ENCODE data around the gene PAPOLG. TPM values are rescaled to one million over a fixed set of nuclear protein-coding genes. Genes with fewer than 3 reads are reported as not detected.

Gene PAPOLG
- total and polyA plus RNA-seq, 4 donors: 4.0 to 20.0 (median 8.5) TPM

GRCh38 chr2:60793169-60793568, 37.1 kb downstream of the PAPOLG start:
- Histone ChIP-seq H3K27ac (ENCODE audit: low read depth in 1 of 2, low read length in 2 of 2) (no peak overlapping the region), H3K36me3 (ENCODE audit: control insufficient read depth in 1 of 2, insufficient read depth in 2 of 2, low read length in 1 of 2) (peaks cover 0 to 5% of the 10 kb centered on the region in 2 donors), H3K9me3 (ENCODE audit: control insufficient read depth, low read length) (no peaks in the 10 kb centered on the region), H3K4me1 (ENCODE audit: control insufficient read depth in 1 of 2, insufficient read depth in 2 of 2, low read length in 2 of 2) (no peaks in the 10 kb centered on the region), H3K27me3 (ENCODE audit: control insufficient read depth in 1 of 2, insufficient read depth in 2 of 2, low read length in 1 of 2) (no peaks in the 10 kb centered on the region), H3K4me3 (ENCODE audit: low read length in 2 of 2) (no peak overlapping the region)
- ATAC-seq (ENCODE audit: low FRiP score) (no peak), DNase-seq (no peak)
- WGBS, 2 donors: 96 to 100% methylated on average over 2 of the region's 2 CpGs
- intact Hi-C loops (cut with DNase I): no loop called here

DNA sequence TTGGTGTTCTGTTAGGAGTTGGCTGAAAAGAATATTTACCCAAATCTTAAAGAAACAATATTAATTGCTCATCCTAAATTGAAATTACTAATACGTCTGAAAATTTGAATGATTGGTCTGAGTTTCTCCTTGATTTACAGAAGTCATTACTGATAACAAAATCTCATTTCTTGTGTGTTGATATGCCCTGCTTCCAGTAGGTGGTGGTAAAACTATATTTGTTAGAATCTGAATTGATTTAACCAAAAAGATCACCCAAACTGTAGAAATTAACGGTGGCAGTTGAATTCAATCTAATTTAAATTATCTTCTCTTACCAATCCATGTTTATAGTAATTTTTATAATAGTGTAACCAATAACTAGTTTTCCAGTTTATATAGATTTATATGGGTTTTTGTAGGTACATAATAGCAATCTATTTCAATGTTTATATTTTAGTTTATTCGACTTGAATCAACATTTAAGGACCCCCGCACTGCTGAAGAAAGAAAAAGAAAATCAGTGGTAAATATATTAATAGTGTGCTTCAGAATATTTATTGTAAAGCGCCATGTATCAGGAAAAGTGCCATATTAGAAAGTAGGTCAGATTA, 38.3 kb downstream of the PAPOLG start:
- Histone ChIP-seq H3K4me1 (ENCODE audit: control insufficient read depth in 1 of 2, insufficient read depth in 2 of 2, low read length in 2 of 2) (no peaks in the 10 kb centered on the region), H3K27ac (ENCODE audit: low read depth in 1 of 2, low read length in 2 of 2) (no peak overlapping the region), H3K36me3 (ENCODE audit: control insufficient read depth in 1 of 2, insufficient read depth in 2 of 2, low read length in 1 of 2) (peaks cover 0 to 5% of the 10 kb centered on the region in 2 donors), H3K27me3 (ENCODE audit: control insufficient read depth in 1 of 2, insufficient read depth in 2 of 2, low read length in 1 of 2) (no peaks in the 10 kb centered on the region), H3K4me3 (ENCODE audit: low read length in 2 of 2) (no peak overlapping the region), H3K9me3 (ENCODE audit: control insufficient read depth, low read length) (no peaks in the 10 kb centered on the region)
- no peak for DNase-seq
- 67 to 69% methylated on average over 5 of the region's 5 CpGs for WGBS, 2 donors
- no peak for ATAC-seq (ENCODE audit: low FRiP score)
- intact Hi-C loops (cut with DNase I): no loop called here

GRCh38 chr2:60796573-60797509, 40.8 kb downstream of the PAPOLG start:
- Histone ChIP-seq H3K9me3 (ENCODE audit: control insufficient read depth, low read length) (no peaks in the 10 kb centered on the region), H3K4me1 (ENCODE audit: control insufficient read depth in 1 of 2, insufficient read depth in 2 of 2, low read length in 2 of 2) (no peaks in the 10 kb centered on the region), H3K36me3 (ENCODE audit: control insufficient read depth in 1 of 2, insufficient read depth in 2 of 2, low read length in 1 of 2) (peaks cover 0 to 5% of the 10 kb centered on the region in 2 donors), H3K4me3 (ENCODE audit: low read length in 2 of 2) (no peak overlapping the region), H3K27ac (ENCODE audit: low read depth in 1 of 2, low read length in 2 of 2) (no peak overlapping the region), H3K27me3 (ENCODE audit: control insufficient read depth in 1 of 2, insufficient read depth in 2 of 2, low read length in 1 of 2) (no peaks in the 10 kb centered on the region)
- ATAC-seq (ENCODE audit: low FRiP score): no peak
- 80 to 85% methylated on average over 6 of the region's 6 CpGs for WGBS, 2 donors
- intact Hi-C loops (cut with DNase I): no loop called here
- DNase-seq: no peak

- Histone ChIP-seq H3K36me3 (ENCODE audit: control insufficient read depth in 1 of 2, insufficient read depth in 2 of 2, low read length in 1 of 2) (peaks cover 0 to 2% of the 10 kb centered on the region in 2 donors), H3K4me3 (ENCODE audit: low read length in 2 of 2) (no peak overlapping the region), H3K27me3 (ENCODE audit: control insufficient read depth in 1 of 2, insufficient read depth in 2 of 2, low read length in 1 of 2) (no peaks in the 10 kb centered on the region), H3K27ac (ENCODE audit: low read depth in 1 of 2, low read length in 2 of 2) (no peak overlapping the region), H3K9me3 (ENCODE audit: control insufficient read depth, low read length) (no peaks in the 10 kb centered on the region), H3K4me1 (ENCODE audit: control insufficient read depth in 1 of 2, insufficient read depth in 2 of 2, low read length in 2 of 2) (no peaks in the 10 kb centered on the region)
- ATAC-seq (ENCODE audit: low FRiP score): no peak
- intact Hi-C loops (cut with DNase I): no loop called here
- WGBS, 2 donors: 92 to 94% methylated on average over 18 of the region's 18 CpGs
- peak in 1 of 2 donors; percentile 57 for DNase-seq
Measured at GRCh38 chr2:60804473-60804872, 48.4 kb downstream of the PAPOLG start.

DNA sequence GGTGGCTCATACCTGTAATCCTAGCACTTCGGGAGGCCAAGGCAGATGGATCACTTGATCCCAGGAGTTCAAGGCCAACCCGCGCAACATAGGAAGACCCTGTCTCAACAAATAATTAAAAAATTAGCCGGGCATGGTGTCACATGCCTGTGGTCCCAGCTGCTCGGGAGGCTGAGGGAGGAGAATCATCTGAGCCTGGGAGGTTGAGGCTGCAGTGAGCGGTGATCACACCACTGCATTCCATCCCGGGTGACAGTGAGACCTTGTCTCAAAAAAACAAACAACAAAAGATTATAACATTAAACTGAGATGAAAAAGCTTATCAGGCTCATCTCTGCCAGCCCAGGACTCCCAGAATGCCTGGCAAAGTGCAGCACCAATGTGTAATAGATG, 50.5 kb downstream of the PAPOLG start:
- H3K4me3 ChIP-seq (ENCODE audit: low read length in 2 of 2): no peak overlapping the region
- H3K9me3 ChIP-seq (ENCODE audit: control insufficient read depth, low read length): no peaks in the 10 kb centered on the region
- peaks cover 0 to 2% of the 10 kb centered on the region in 2 donors for H3K36me3 ChIP-seq (ENCODE audit: control insufficient read depth in 1 of 2, insufficient read depth in 2 of 2, low read length in 1 of 2)
- intact Hi-C loops (cut with DNase I): no loop called here
- peak in 1 of 2 donors; percentile 9 for DNase-seq
- 92 to 93% methylated on average over 7 of the region's 7 CpGs for WGBS, 2 donors
- H3K27ac ChIP-seq (ENCODE audit: low read depth in 1 of 2, low read length in 2 of 2): no peak overlapping the region
- no peak for ATAC-seq (ENCODE audit: low FRiP score)
- no peaks in the 10 kb centered on the region for H3K27me3 ChIP-seq (ENCODE audit: control insufficient read depth in 1 of 2, insufficient read depth in 2 of 2, low read length in 1 of 2)
- no peaks in the 10 kb centered on the region for H3K4me1 ChIP-seq (ENCODE audit: control insufficient read depth in 1 of 2, insufficient read depth in 2 of 2, low read length in 2 of 2)

- Histone ChIP-seq H3K4me1 (ENCODE audit: control insufficient read depth in 1 of 2, insufficient read depth in 2 of 2, low read length in 2 of 2) (no peaks in the 10 kb centered on the region), H3K4me3 (ENCODE audit: low read length in 2 of 2) (no peak overlapping the region), H3K36me3 (ENCODE audit: control insufficient read depth in 1 of 2, insufficient read depth in 2 of 2, low read length in 1 of 2) (peaks cover 0 to 2% of the 10 kb centered on the region in 2 donors), H3K27ac (ENCODE audit: low read depth in 1 of 2, low read length in 2 of 2) (no peak overlapping the region), H3K9me3 (ENCODE audit: control insufficient read depth, low read length) (no peaks in the 10 kb centered on the region), H3K27me3 (ENCODE audit: control insufficient read depth in 1 of 2, insufficient read depth in 2 of 2, low read length in 1 of 2) (no peaks in the 10 kb centered on the region)
- intact Hi-C loops (cut with DNase I): no loop called here
- WGBS, 2 donors: 57 to 60% methylated on average over 6 of the region's 6 CpGs
- DNase-seq (peak in 1 of 2 donors; percentile 40), ATAC-seq (ENCODE audit: low FRiP score) (no peak)
Measured at GRCh38 chr2:60806988-60807681, 51.1 kb downstream of the PAPOLG start.

- Histone ChIP-seq H3K4me1 (ENCODE audit: control insufficient read depth in 1 of 2, insufficient read depth in 2 of 2, low read length in 2 of 2) (no peaks in the 10 kb centered on the region), H3K9me3 (ENCODE audit: control insufficient read depth, low read length) (no peaks in the 10 kb centered on the region), H3K27ac (ENCODE audit: low read depth in 1 of 2, low read length in 2 of 2) (no peak overlapping the region), H3K4me3 (ENCODE audit: low read length in 2 of 2) (no peak overlapping the region), H3K36me3 (ENCODE audit: control insufficient read depth in 1 of 2, insufficient read depth in 2 of 2, low read length in 1 of 2) (no peaks in the 10 kb centered on the region), H3K27me3 (ENCODE audit: control insufficient read depth in 1 of 2, insufficient read depth in 2 of 2, low read length in 1 of 2) (no peaks in the 10 kb centered on the region)
- ATAC-seq (ENCODE audit: low FRiP score) (no peak), DNase-seq (peak in 1 of 2 donors; percentile 43)
- intact Hi-C loops (cut with DNase I): no loop called here
- 92 to 94% methylated on average over 16 of the region's 16 CpGs for WGBS, 2 donors
Measured at GRCh38 chr2:60808330-60808801, 52.3 kb downstream of the PAPOLG start.

- no peak overlapping the region for H3K4me3 ChIP-seq (ENCODE audit: low read length in 2 of 2)
- ATAC-seq (ENCODE audit: low FRiP score) (no peak), DNase-seq (peak in 1 of 2 donors; percentile 21)
- no peaks in the 10 kb centered on the region for H3K9me3 ChIP-seq (ENCODE audit: control insufficient read depth, low read length)
- H3K4me1 ChIP-seq (ENCODE audit: control insufficient read depth in 1 of 2, insufficient read depth in 2 of 2, low read length in 2 of 2): no peaks in the 10 kb centered on the region
- no peaks in the 10 kb centered on the region for H3K36me3 ChIP-seq (ENCODE audit: control insufficient read depth in 1 of 2, insufficient read depth in 2 of 2, low read length in 1 of 2)
- WGBS, 2 donors: 91% methylated on average over 14 of the region's 14 CpGs
- intact Hi-C loops (cut with DNase I): no loop called here
- H3K27me3 ChIP-seq (ENCODE audit: control insufficient read depth in 1 of 2, insufficient read depth in 2 of 2, low read length in 1 of 2): no peaks in the 10 kb centered on the region
- H3K27ac ChIP-seq (ENCODE audit: low read depth in 1 of 2, low read length in 2 of 2): no peak overlapping the region
Measured at GRCh38 chr2:60811491-60812375, 55.7 kb downstream of the PAPOLG start.

Data from aorta (tissue), 5 donors.